GM23338 (cell line): ENCODE results near the gene SV2C.

Source experiments
- CREB1 ChIP-seq: fragments of 250-450 bp; sonication (Bioruptor Pico); IDR thresholded peaks from 2 replicates; pipeline ENCODE4 v1.5.0; 2020; ENCODE audit warnings: low read depth, mild to moderate bottlenecking, moderate library complexity
- EZH2 ChIP-seq: fragments of 200-600 bp; sonication (generic); IDR thresholded peaks from one replicate; pipeline ENCODE4 v1.8.0; 2017; ENCODE audit warnings: antibody characterized with exemption, mild to moderate bottlenecking, low read depth; ENCODE audit not compliant: unreplicated experiment
- EZH2phosphoT487 ChIP-seq: fragments of 200-600 bp; sonication (generic); IDR thresholded peaks from one replicate; pipeline ENCODE4 v1.8.1; 2018; ENCODE audit warnings: antibody characterized with exemption; ENCODE audit not compliant: unreplicated experiment
- JUNB ChIP-seq: IDR thresholded peaks from one replicate; pipeline ENCODE4 v1.6.1; 2016; ENCODE audit warnings: antibody characterized with exemption; ENCODE audit not compliant: unreplicated experiment
- NANOG ChIP-seq: IDR thresholded peaks from 2 replicates; pipeline ENCODE4 v1.6.1; 2016; ENCODE audit warnings: antibody characterized with exemption, borderline replicate concordance
- POLR2AphosphoS5 ChIP-seq: IDR thresholded peaks from 2 replicates; pipeline ENCODE4 v1.6.1; 2016; ENCODE audit warnings: antibody characterized with exemption, low read depth
- ZNF114 ChIP-seq: fragments of 250-450 bp; sonication (Bioruptor Pico); IDR thresholded peaks from 2 replicates; pipeline ENCODE4 v1.5.0; 2020; ENCODE audit warnings: mild to moderate bottlenecking, moderate library complexity
- ZNF331 ChIP-seq: fragments of 250-450 bp; sonication (Bioruptor Pico); IDR thresholded peaks from 2 replicates; pipeline ENCODE4 v1.5.0; 2020; ENCODE audit warnings: low read depth, mild to moderate bottlenecking, moderate library complexity
- TF ChIP-seq, protein P1 (sequence below), 2 experiments: fragments of 200-600 bp in 1 of 2; sonication (generic) in 1 of 2; conservative IDR thresholded peaks; 2 replicates each; pipeline versions ENCODE4 v1.5.1 to v1.6.1; 2016 to 2017; ENCODE audit warnings: antibody characterized with exemption in 2 of 2, low read depth in 2 of 2, mild to moderate bottlenecking in 2 of 2, moderate library complexity in 1 of 2
- TF ChIP-seq, protein P2 (sequence below): IDR thresholded peaks from one replicate; pipeline ENCODE4 v1.6.1; 2018; ENCODE audit warnings: antibody characterized with exemption; ENCODE audit not compliant: unreplicated experiment

DNA sequence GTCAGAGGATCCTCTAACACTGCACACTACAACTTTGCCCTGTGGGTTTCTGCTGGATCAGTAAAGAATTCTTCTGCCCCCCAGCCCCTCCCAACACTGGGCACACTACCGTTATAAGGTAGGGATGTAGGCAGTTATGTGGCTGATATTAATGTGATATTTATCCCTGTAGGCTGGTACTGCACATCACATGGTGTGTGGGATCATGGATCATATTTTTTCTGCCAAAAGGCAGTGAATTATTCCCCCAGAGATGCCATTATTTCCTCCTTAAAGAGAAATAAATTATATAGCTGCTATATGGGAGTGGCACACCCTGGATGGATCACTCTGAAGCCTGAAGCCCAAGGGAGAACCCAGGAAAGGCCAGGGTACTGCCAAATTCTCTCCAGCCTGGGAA lies 69.5 kb downstream of the SV2C start:
- TF ChIP-seq, protein P1, sequence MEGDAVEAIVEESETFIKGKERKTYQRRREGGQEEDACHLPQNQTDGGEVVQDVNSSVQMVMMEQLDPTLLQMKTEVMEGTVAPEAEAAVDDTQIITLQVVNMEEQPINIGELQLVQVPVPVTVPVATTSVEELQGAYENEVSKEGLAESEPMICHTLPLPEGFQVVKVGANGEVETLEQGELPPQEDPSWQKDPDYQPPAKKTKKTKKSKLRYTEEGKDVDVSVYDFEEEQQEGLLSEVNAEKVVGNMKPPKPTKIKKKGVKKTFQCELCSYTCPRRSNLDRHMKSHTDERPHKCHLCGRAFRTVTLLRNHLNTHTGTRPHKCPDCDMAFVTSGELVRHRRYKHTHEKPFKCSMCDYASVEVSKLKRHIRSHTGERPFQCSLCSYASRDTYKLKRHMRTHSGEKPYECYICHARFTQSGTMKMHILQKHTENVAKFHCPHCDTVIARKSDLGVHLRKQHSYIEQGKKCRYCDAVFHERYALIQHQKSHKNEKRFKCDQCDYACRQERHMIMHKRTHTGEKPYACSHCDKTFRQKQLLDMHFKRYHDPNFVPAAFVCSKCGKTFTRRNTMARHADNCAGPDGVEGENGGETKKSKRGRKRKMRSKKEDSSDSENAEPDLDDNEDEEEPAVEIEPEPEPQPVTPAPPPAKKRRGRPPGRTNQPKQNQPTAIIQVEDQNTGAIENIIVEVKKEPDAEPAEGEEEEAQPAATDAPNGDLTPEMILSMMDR (conservative IDR thresholded peaks at IDR 0.05; ENCODE audit: low read depth in 2 of 2) = no peak
- no peak for TF ChIP-seq ZNF331 (CRISPR knock-in tag)
- no peak for TF ChIP-seq CREB1 (CRISPR knock-in tag)
- no peak for TF ChIP-seq POLR2AphosphoS5
- TF ChIP-seq EZH2 = no peak
- no peak for TF ChIP-seq ZNF114 (CRISPR knock-in tag)
- TF ChIP-seq, protein P2, sequence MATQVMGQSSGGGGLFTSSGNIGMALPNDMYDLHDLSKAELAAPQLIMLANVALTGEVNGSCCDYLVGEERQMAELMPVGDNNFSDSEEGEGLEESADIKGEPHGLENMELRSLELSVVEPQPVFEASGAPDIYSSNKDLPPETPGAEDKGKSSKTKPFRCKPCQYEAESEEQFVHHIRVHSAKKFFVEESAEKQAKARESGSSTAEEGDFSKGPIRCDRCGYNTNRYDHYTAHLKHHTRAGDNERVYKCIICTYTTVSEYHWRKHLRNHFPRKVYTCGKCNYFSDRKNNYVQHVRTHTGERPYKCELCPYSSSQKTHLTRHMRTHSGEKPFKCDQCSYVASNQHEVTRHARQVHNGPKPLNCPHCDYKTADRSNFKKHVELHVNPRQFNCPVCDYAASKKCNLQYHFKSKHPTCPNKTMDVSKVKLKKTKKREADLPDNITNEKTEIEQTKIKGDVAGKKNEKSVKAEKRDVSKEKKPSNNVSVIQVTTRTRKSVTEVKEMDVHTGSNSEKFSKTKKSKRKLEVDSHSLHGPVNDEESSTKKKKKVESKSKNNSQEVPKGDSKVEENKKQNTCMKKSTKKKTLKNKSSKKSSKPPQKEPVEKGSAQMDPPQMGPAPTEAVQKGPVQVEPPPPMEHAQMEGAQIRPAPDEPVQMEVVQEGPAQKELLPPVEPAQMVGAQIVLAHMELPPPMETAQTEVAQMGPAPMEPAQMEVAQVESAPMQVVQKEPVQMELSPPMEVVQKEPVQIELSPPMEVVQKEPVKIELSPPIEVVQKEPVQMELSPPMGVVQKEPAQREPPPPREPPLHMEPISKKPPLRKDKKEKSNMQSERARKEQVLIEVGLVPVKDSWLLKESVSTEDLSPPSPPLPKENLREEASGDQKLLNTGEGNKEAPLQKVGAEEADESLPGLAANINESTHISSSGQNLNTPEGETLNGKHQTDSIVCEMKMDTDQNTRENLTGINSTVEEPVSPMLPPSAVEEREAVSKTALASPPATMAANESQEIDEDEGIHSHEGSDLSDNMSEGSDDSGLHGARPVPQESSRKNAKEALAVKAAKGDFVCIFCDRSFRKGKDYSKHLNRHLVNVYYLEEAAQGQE = no peak
- no peak for TF ChIP-seq NANOG
- no peak for TF ChIP-seq JUNB
- no peak for TF ChIP-seq EZH2phosphoT487
